Subcutaneous abdominal adipose tissue (tissue), 5 donors: ENCODE results near the gene BCO1.

Experiments
- H3K27ac ChIP-seq: one replicate; pipeline ENCODE4 v1.7.0; 2013; ENCODE audit warnings: low read depth, mild to moderate bottlenecking, inconsistent platforms, low read length, moderate library complexity
- H3K27me3 ChIP-seq, 5 donors: one replicate each; pipeline ENCODE4 v1.7.0; 2013; ENCODE audit warnings: low read length in 5 of 5, inconsistent platforms in 1 of 5; ENCODE audit not compliant: control insufficient read depth in 5 of 5, insufficient read depth in 4 of 5
- H3K36me3 ChIP-seq, 5 donors: one replicate each; pipeline ENCODE4 v1.7.0; 2013; ENCODE audit warnings: low read length in 5 of 5; ENCODE audit not compliant: control insufficient read depth in 5 of 5, insufficient read depth in 5 of 5
- H3K4me1 ChIP-seq, 5 donors: one replicate each; pipeline ENCODE4 v1.7.0; 2013; ENCODE audit warnings: low read length in 5 of 5, mild to moderate bottlenecking in 3 of 5, moderate library complexity in 1 of 5; ENCODE audit not compliant: control insufficient read depth in 5 of 5, insufficient read depth in 5 of 5
- H3K4me3 ChIP-seq, 5 donors: one replicate each; pipeline ENCODE4 v1.7.0; 2013; ENCODE audit warnings: low read length in 5 of 5, low read depth in 1 of 5
- H3K9ac ChIP-seq, 5 donors: one replicate each; pipeline ENCODE4 v1.7.0; 2013; ENCODE audit warnings: low read length in 5 of 5, mild to moderate bottlenecking in 4 of 5, moderate library complexity in 3 of 5
- H3K9me3 ChIP-seq, 5 donors: one replicate each; pipeline ENCODE4 v1.7.0; 2013; ENCODE audit warnings: low read length in 5 of 5; ENCODE audit not compliant: control insufficient read depth in 5 of 5
- donor health status: healthy.
- donor health status: healthy.
- donor health status: healthy.
- donor health status: healthy.
- donor health status: healthy.

Gene BCO1

GRCh38 chr16:81229811-81230210, 8.7 kb upstream of the BCO1 start:
- H3K27me3 ChIP-seq: peaks cover 0 to 9% (median 0%) of the 10 kb centered on the region in 5 donors
- no peak overlapping the region for H3K4me3 ChIP-seq
- no peak overlapping the region for H3K9ac ChIP-seq
- no peaks in the 10 kb centered on the region for H3K9me3 ChIP-seq
- H3K36me3 ChIP-seq: no peaks in the 10 kb centered on the region
- H3K27ac ChIP-seq: no peak overlapping the region
- peaks cover 0 to 2% (median 0%) of the 10 kb centered on the region in 5 donors for H3K4me1 ChIP-seq

GRCh38 chr16:81231014-81231413, 7.5 kb upstream of the BCO1 start:
- Histone ChIP-seq H3K9me3 (no peaks in the 10 kb centered on the region), H3K4me1 (no peaks in the 10 kb centered on the region), H3K4me3 (no peak overlapping the region), H3K36me3 (no peaks in the 10 kb centered on the region), H3K27ac (no peak overlapping the region), H3K27me3 (peaks cover 0 to 9% (median 0%) of the 10 kb centered on the region in 5 donors), H3K9ac (no peak overlapping the region)

GRCh38 chr16:81232740-81233367, 5.6 kb upstream of the BCO1 start:
- Histone ChIP-seq H3K9me3 (no peaks in the 10 kb centered on the region), H3K4me1 (no peaks in the 10 kb centered on the region), H3K27me3 (peaks cover 0 to 9% (median 0%) of the 10 kb centered on the region in 5 donors), H3K27ac (no peak overlapping the region), H3K4me3 (no peak overlapping the region), H3K36me3 (no peaks in the 10 kb centered on the region), H3K9ac (no peak overlapping the region)

- H3K9ac ChIP-seq: no peak overlapping the region
- no peak overlapping the region for H3K4me3 ChIP-seq
- no peaks in the 10 kb centered on the region for H3K36me3 ChIP-seq
- no peak overlapping the region for H3K27ac ChIP-seq
- no peaks in the 10 kb centered on the region for H3K9me3 ChIP-seq
- peaks cover 0 to 9% (median 4%) of the 10 kb centered on the region in 5 donors for H3K4me1 ChIP-seq
- H3K27me3 ChIP-seq: peaks cover 0 to 5% (median 0%) of the 10 kb centered on the region in 5 donors
Measured at GRCh38 chr16:81237282-81237681, 1.2 kb upstream of the BCO1 start.

- no peaks in the 10 kb centered on the region for H3K36me3 ChIP-seq
- no peak overlapping the region for H3K9ac ChIP-seq
- peaks cover 0 to 5% (median 0%) of the 10 kb centered on the region in 5 donors for H3K27me3 ChIP-seq
- no peak overlapping the region for H3K4me3 ChIP-seq
- H3K4me1 ChIP-seq: peaks cover 0 to 9% (median 4%) of the 10 kb centered on the region in 5 donors
- H3K9me3 ChIP-seq: no peaks in the 10 kb centered on the region
- H3K27ac ChIP-seq: no peak overlapping the region
Measured at GRCh38 chr16:81237942-81238295, 570 bp upstream of the BCO1 start.

- Histone ChIP-seq H3K36me3 (no peaks in the 10 kb centered on the region), H3K9me3 (no peaks in the 10 kb centered on the region), H3K4me1 (peaks cover 0 to 9% (median 4%) of the 10 kb centered on the region in 5 donors), H3K4me3 (no peak overlapping the region), H3K27me3 (peaks cover 0 to 4% (median 0%) of the 10 kb centered on the region in 5 donors), H3K9ac (no peak overlapping the region), H3K27ac (no peak overlapping the region)
Measured at GRCh38 chr16:81239367-81240121, 1.1 kb downstream of the BCO1 start.

- Histone ChIP-seq H3K9ac (no peak overlapping the region), H3K4me3 (no peak overlapping the region), H3K4me1 (peaks cover 0 to 9% (median 4%) of the 10 kb centered on the region in 5 donors), H3K27ac (no peak overlapping the region), H3K36me3 (no peaks in the 10 kb centered on the region), H3K9me3 (no peaks in the 10 kb centered on the region), H3K27me3 (peaks cover 0 to 4% (median 0%) of the 10 kb centered on the region in 5 donors)
Measured at GRCh38 chr16:81241706-81242105, 3.2 kb downstream of the BCO1 start.

GRCh38 chr16:81242977-81243618, 4.6 kb downstream of the BCO1 start:
- no peak overlapping the region for H3K27ac ChIP-seq

GRCh38 chr16:81243942-81244341, 5.5 kb downstream of the BCO1 start:
- H3K9me3 ChIP-seq: no peaks in the 10 kb centered on the region
- H3K4me3 ChIP-seq: no peak overlapping the region
- no peak overlapping the region for H3K9ac ChIP-seq
- H3K36me3 ChIP-seq: no peaks in the 10 kb centered on the region
- no peaks in the 10 kb centered on the region for H3K4me1 ChIP-seq
- H3K27ac ChIP-seq: no peak overlapping the region
- H3K27me3 ChIP-seq: peaks cover 0 to 4% (median 0%) of the 10 kb centered on the region in 5 donors

More at GRCh38 chr16:81242977-81243618, 4.6 kb downstream of the BCO1 start:
- Histone ChIP-seq H3K9me3 (no peaks in the 10 kb centered on the region), H3K4me1 (peaks cover 0 to 8% (median 4%) of the 10 kb centered on the region in 5 donors), H3K27me3 (peaks cover 0 to 4% (median 0%) of the 10 kb centered on the region in 5 donors), H3K36me3 (no peaks in the 10 kb centered on the region), H3K4me3 (no peak overlapping the region), H3K9ac (no peak overlapping the region)

GRCh38 chr16:81251871-81252270, 13.4 kb downstream of the BCO1 start:
- H3K9me3 ChIP-seq: no peaks in the 10 kb centered on the region
- no peak overlapping the region for H3K27ac ChIP-seq
- no peaks in the 10 kb centered on the region for H3K27me3 ChIP-seq
- no peak overlapping the region for H3K9ac ChIP-seq
- H3K4me1 ChIP-seq: no peaks in the 10 kb centered on the region
- no peaks in the 10 kb centered on the region for H3K36me3 ChIP-seq
- no peak overlapping the region for H3K4me3 ChIP-seq
